SK-N-SH (cell line): ENCODE data around the gene SLC2A9. TPM values are rescaled to one million over a fixed set of nuclear protein-coding genes. Genes with fewer than 3 reads are reported as not detected.

Experiments
- CTCF ChIA-PET: fragments of 300-600, 350-600 bp; formaldehyde crosslinking; extraction: SDS; loops from one replicate; lab custom pipeline; 2021; lab: Yijun Ruan, JAX
- POLR2A ChIA-PET: fragments of 350-600 bp; sonication (Branson Sonifier 250); formaldehyde crosslinking; extraction: SDS; loops from one replicate; lab custom pipeline; 2020; ENCODE audit warnings: antibody characterized with exemption, inconsistent platforms; lab: Yijun Ruan, JAX
- DNase-seq: peaks from one replicate; pipeline ENCODE4 v3.0.0; 2012
- H2AFZ ChIP-seq: fragments of 200-600 bp; sonication (generic); 2 replicates; pipeline ENCODE4 v1.8.1; 2016; ENCODE audit warnings: antibody characterized with exemption, mild to moderate bottlenecking, low read depth
- H3F3A ChIP-seq: fragments of 200-600 bp; sonication (generic); replicated peaks from 2 replicates; pipeline ENCODE3; 2016; ENCODE audit warnings: antibody characterized with exemption, mild to moderate bottlenecking; ENCODE audit not compliant: insufficient read depth
- H3K27ac ChIP-seq, 2 experiments: fragments of 200-500 bp in 1 of 2; fragments of 200-600 bp in 1 of 2; sonication (Bioruptor generic) in 1 of 2; sonication (generic), shearing (Covaris generic) in 1 of 2; 2 replicates each; pipeline versions ENCODE4 v1.5.1 to v1.6.1; 2014 to 2016; ENCODE audit warnings: low read depth in 2 of 2, inconsistent platforms in 1 of 2, low read length in 1 of 2, mild to moderate bottlenecking in 1 of 2, mixed read lengths in 1 of 2
- H3K27me3 ChIP-seq: fragments of 200-600 bp; sonication (generic), shearing (Covaris generic); 2 replicates; pipeline ENCODE4 v1.6.1; 2016; ENCODE audit warnings: mixed run types; ENCODE audit not compliant: insufficient read depth
- H3K36me3 ChIP-seq, 2 experiments: fragments of 200-500 bp in 1 of 2; fragments of 200-600 bp in 1 of 2; sonication (Bioruptor generic) in 1 of 2; sonication (generic) in 1 of 2; replicated peaks in 1 of 2; 2 replicates each; pipeline versions ENCODE3 to v1.5.1; 2014 to 2016; ENCODE audit warnings: low read length in 1 of 2, mild to moderate bottlenecking in 1 of 2; ENCODE audit not compliant: insufficient read depth in 2 of 2, control insufficient read depth in 1 of 2
- H3K4me1 ChIP-seq, 2 experiments: fragments of 200-500 bp in 1 of 2; fragments of 200-600 bp in 1 of 2; sonication (Bioruptor generic) in 1 of 2; sonication (generic), shearing (Covaris generic) in 1 of 2; 2 replicates each; pipeline versions ENCODE4 v1.5.1 to v1.6.1; 2014 to 2016; ENCODE audit warnings: low read depth in 1 of 2, low read length in 1 of 2, mixed run types in 1 of 2; ENCODE audit not compliant: insufficient read depth in 2 of 2, control insufficient read depth in 1 of 2
- H3K4me2 ChIP-seq: fragments of 200-600 bp; sonication (generic), shearing (Covaris generic); 2 replicates; pipeline ENCODE4 v1.6.1; 2017; ENCODE audit warnings: mixed run types
- H3K4me3 ChIP-seq, 2 experiments: fragments of 200-500 bp in 1 of 2; fragments of 200-600 bp in 1 of 2; sonication (Bioruptor generic) in 1 of 2; sonication (generic), shearing (Covaris generic) in 1 of 2; 2 replicates each; pipeline versions ENCODE4 v1.5.1 to v1.8.1; 2014 to 2016; ENCODE audit warnings: low read depth in 2 of 2, inconsistent platforms in 1 of 2, low read length in 1 of 2, mild to moderate bottlenecking in 1 of 2, mixed read lengths in 1 of 2, moderate library complexity in 1 of 2
- H3K79me2 ChIP-seq: fragments of 200-600 bp; sonication (generic); 2 replicates; pipeline ENCODE4 v1.8.1; 2017; ENCODE audit warnings: mild to moderate bottlenecking; ENCODE audit not compliant: insufficient read depth
- H3K9ac ChIP-seq: fragments of 200-600 bp; sonication (generic); 2 replicates; pipeline ENCODE4 v1.6.1; 2017; ENCODE audit warnings: mixed run types
- H3K9me2 ChIP-seq: fragments of 200-600 bp; sonication (generic); 2 replicates; pipeline ENCODE4 v1.6.1; 2017; ENCODE audit warnings: mixed run types
- H3K9me3 ChIP-seq: fragments of 200-600 bp; sonication (generic); 2 replicates; pipeline ENCODE4 v1.6.1; 2017; ENCODE audit warnings: mixed run types, mild to moderate bottlenecking, moderate library complexity
- H4K20me1 ChIP-seq: fragments of 200-600 bp; sonication (generic); 2 replicates; pipeline ENCODE4 v1.6.1; 2017; ENCODE audit warnings: mild to moderate bottlenecking, mixed run types; ENCODE audit not compliant: insufficient read depth
- CHD2 ChIP-seq: fragments of 150-350 bp; IDR thresholded peaks from 2 replicates; pipeline ENCODE4 v1.6.1; 2018; ENCODE audit warnings: low read length; ENCODE audit not compliant: partially characterized antibody
- ELF1 ChIP-seq: IDR thresholded peaks from 2 replicates; pipeline ENCODE4 v1.4.0; 2012
- EZH2phosphoT487 ChIP-seq: fragments of 200-600 bp; sonication (generic); IDR thresholded peaks from 2 replicates; pipeline ENCODE4 v1.6.1; 2017; ENCODE audit warnings: low read depth, mixed run types, mild to moderate bottlenecking, antibody characterized with exemption, moderate library complexity, borderline replicate concordance
- FOXJ3 ChIP-seq: sonication (generic); formaldehyde crosslinking; IDR thresholded peaks from 2 replicates; pipeline ENCODE4 v1.5.1; 2020; ENCODE audit warnings: mild to moderate bottlenecking, missing genetic modification reagents
- GABPA ChIP-seq: IDR thresholded peaks from 2 replicates; pipeline ENCODE4 v1.4.0; 2012; ENCODE audit warnings: low read depth, mild to moderate bottlenecking
- GATA2 ChIP-seq: sonication (generic); formaldehyde crosslinking; IDR thresholded peaks from 2 replicates; pipeline ENCODE4 v1.5.0; 2020; ENCODE audit warnings: mild to moderate bottlenecking, missing genetic modification reagents
- MEF2A ChIP-seq: IDR thresholded peaks from 2 replicates; pipeline ENCODE4 v1.4.0; 2012; ENCODE audit warnings: low read depth, borderline replicate concordance
- PBX3 ChIP-seq: IDR thresholded peaks from 2 replicates; pipeline ENCODE4; 2012
- RAD21 ChIP-seq: IDR thresholded peaks from 2 replicates; pipeline ENCODE4 v1.6.1; 2012; ENCODE audit warnings: mild to moderate bottlenecking, low read length
- RCOR1 ChIP-seq: fragments of 150-350 bp; IDR thresholded peaks from 2 replicates; pipeline ENCODE4 v1.6.1; 2017; ENCODE audit warnings: antibody characterized with exemption, low read length
- RXRA ChIP-seq: IDR thresholded peaks from 2 replicates; pipeline ENCODE4 v1.4.0; 2012; ENCODE audit warnings: low read depth, mild to moderate bottlenecking, borderline replicate concordance
- SMC3 ChIP-seq: IDR thresholded peaks from 2 replicates; pipeline ENCODE4 v1.6.1; 2012; ENCODE audit warnings: low read depth, low read length, improper control_type of control experiment
- TAF1 ChIP-seq: IDR thresholded peaks from 2 replicates; pipeline ENCODE4 v1.6.1; 2012; ENCODE audit warnings: low read depth, mild to moderate bottlenecking, low read length, moderate library complexity, borderline replicate concordance
- USF1 ChIP-seq: IDR thresholded peaks from 2 replicates; pipeline ENCODE4 v1.4.0; 2012; ENCODE audit warnings: low read depth, borderline replicate concordance
- USF2 ChIP-seq: fragments of 150-350 bp; IDR thresholded peaks from 2 replicates; pipeline ENCODE4 v1.6.1; 2017; ENCODE audit warnings: antibody characterized with exemption, low read length, low read depth, borderline replicate concordance
- ZBTB33 ChIP-seq: IDR thresholded peaks from 2 replicates; pipeline ENCODE4 v1.4.0; 2012; ENCODE audit warnings: low read depth, borderline replicate concordance
- WGBS: methylation state at CpG from one replicate; pipeline ENCODE4 v1.1.6; 2017; ENCODE audit warnings: low lambda C conversion rate; 5-methylcytosine and 5-hydroxymethylcytosine counted together
- polyA plus RNA-seq, 3 experiments: library from polyadenylated mRNA; depleted of rRNA; stranded (reverse); fragments of >200 nt; gene quantifications; 2 replicates each; pipeline ENCODE4 v1.2.3, GENCODE V29; 2012

Gene SLC2A9
- polyA plus RNA-seq, 1 of the 3 experiments (the other 2 are of a cell fraction): not detected

- Histone ChIP-seq H3K9me2 (no peaks in the 10 kb centered on the region), H3K27ac (no peak overlapping the region), H3K36me3 (no peaks in the 10 kb centered on the region), H3K9ac (no peak overlapping the region), H3K4me1 (peaks cover 0 to 8% of the 10 kb centered on the region in 2 experiments; a peak in 1 of 4 replicates), H3F3A (no peaks in the 10 kb centered on the region), H4K20me1 (no peaks in the 10 kb centered on the region), H3K4me3 (no peak overlapping the region), H3K79me2 (no peaks in the 10 kb centered on the region), H3K4me2 (no peak overlapping the region), H3K27me3 (no peaks in the 10 kb centered on the region), H2AFZ (no peak overlapping the region), H3K9me3 (no peaks in the 10 kb centered on the region)
- ChIA-PET CTCF (interaction anchor here (0.9 to 3.4 kb wide), 2 partner anchors 8 to 10 kb away, joined by 3 to 16 read pairs; no protein-coding TSS in a partner anchor), POLR2A (no interaction called here)
- 21% methylated on average over 6 of the region's 7 CpGs for WGBS
- DNase-seq: no peak
- TF ChIP-seq PBX3 (no peak), RCOR1 (no peak), RXRA (no peak), USF2 (no peak), GABPA (no peak), GATA2 (CRISPR knock-in tag) (no peak), ELF1 (no peak), SMC3 (no peak), FOXJ3 (CRISPR knock-in tag) (no peak), ZBTB33 (no peak), MEF2A (no peak), TAF1 (no peak), USF1 (no peak), CHD2 (no peak), EZH2phosphoT487 (no peak), RAD21 (no peak)
Observed at GRCh38 chr4:10023806-10024205, 2.5 kb upstream of the SLC2A9 start.
